Measurements from ENCODE around the gene FAM200B. TPM values are rescaled to one million over a fixed set of nuclear protein-coding genes. Genes with fewer than 3 reads are reported as not detected.
A peak's percentile ranks its signal among the peaks of the same experiment; 100 is the strongest.

FAM200B gene
- total RNA-seq = 10 to 100 TPM; 30.4 to 36.8 TPM
- long read RNA-seq, donor 1, full-length matches to known transcripts = 8 of 10 reads
- long read RNA-seq, donor 1, partial matches to known transcripts = 0 of 10 reads
- long read RNA-seq, donor 1, other reads (novel, unspliced or antisense) = 2 of 10 reads
- long read RNA-seq, donor 2, full-length matches to known transcripts = 6 of 7 reads
- long read RNA-seq, donor 2, partial matches to known transcripts = 0 of 7 reads
- long read RNA-seq, donor 2, other reads (novel, unspliced or antisense) = 1 of 7 reads

DNA sequence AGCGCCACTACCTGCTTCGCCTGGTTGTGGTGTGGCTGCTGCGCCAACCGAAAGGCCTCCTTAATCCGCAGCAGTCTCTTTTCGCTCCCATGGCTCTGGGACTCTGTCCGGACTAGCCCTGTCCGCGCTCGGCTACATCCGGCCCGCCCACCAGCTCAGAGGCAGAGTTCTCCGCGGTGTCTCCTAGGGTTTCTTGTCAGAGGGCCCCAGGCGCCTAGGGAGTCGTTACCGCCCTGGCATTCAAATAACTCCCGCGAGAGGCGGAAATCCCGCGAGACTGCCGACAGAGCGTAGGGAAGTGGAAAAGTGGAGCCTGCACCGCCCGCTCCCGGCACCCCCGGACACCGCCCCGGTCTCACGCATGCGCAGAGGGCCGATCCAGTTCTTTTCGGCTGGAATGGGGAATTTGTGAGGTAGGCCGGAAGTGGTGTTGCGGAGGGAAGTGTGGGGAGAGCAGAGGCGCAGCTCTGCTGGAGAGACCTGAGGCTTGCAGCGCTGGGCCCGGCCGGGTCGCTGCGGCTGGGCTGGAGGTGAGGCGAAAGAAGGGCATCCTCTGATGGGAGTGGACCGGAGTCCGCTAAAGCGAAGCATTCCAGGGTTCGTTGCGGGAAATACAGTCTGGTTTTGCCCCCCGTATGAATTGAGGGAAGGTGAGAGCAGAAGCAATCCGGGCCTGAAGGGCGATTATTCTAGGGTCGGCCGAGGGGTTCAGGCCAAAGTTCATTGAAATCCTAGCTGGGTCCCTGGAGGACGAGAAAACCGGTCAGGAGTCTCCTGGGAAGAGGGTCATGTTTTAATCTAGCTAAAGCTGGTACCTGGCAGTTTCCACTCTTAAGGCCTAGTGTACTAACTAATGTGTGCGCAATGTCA, at the start of gene FAM200B:
Gene FAM200B, plus strand, starts transcription at position 456 of the 870 bp plus-strand sequence. CDS start 5,151 bp downstream, outside the sequence.
- peak; percentile 100 for DNase-seq (ENCODE audit: low spot score)
- intact Hi-C loops (cut with DNase I) = loop anchor here in 1 of 2 donors (2.0 kb wide), 1 partner anchor 77 kb away; no protein-coding TSS in a partner anchor

DNA sequence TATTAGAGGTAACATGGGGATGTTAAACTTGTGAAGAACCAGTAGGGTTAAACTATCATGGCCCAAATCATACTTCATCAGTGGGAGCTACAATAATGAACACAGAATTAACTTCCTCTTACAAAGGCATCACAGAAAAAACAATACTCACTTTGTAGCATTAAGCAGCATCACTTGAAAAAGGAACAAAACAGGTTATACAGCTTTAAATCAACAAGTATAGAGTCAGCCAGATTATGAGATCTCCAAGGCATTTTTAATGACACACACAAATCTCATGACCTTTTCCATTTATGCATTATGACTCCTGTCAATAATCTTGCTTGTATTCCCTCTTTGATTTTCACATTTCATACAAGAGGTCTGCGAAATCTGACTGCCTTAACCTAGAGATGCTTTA, 44.8 kb upstream of the FAM200B start:
- intact Hi-C loops (cut with DNase I) = no loop called here
- DNase-seq (ENCODE audit: low spot score) = no peak

DNA sequence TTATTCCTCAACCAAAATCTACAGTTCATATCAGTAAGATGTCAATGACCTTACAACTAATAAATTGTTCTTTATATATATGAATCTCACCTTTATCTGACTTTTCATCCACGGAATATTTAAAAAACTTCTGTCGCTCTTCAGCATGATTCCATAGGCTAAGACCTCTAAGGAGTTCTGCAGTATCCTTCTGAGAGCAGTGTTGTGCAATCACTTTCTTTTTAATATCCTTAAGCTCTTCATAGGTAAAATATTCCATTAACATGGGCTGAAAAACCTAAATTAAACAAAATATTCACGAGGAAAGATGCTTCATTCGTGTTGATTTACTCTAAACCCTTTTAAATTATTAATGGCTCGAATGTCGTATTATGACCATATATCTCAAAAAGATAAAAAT, 43.2 kb upstream of the FAM200B start:
- DNase-seq (ENCODE audit: low spot score) = no peak
- intact Hi-C loops (cut with DNase I) = no loop called here

DNA sequence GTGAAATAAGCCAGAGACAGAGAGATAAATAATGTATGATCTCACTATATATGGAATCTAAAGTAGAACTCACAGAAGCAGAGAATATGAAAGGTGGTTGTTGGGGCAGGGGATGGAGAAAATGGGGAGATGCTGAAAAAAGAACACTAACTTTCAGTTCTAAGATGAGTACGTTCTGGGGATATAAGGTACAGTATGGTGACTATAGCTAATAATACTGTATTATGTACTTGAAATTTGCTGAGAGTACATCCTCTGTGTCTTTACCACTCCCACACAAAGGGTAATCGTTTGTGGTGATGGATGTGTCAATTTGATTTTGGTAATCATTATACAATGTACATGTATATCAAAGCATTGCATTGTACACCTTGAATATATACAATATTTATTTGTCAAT, 33.0 kb upstream of the FAM200B start:
- intact Hi-C loops (cut with DNase I) = no loop called here
- no peak for DNase-seq (ENCODE audit: low spot score)

DNA sequence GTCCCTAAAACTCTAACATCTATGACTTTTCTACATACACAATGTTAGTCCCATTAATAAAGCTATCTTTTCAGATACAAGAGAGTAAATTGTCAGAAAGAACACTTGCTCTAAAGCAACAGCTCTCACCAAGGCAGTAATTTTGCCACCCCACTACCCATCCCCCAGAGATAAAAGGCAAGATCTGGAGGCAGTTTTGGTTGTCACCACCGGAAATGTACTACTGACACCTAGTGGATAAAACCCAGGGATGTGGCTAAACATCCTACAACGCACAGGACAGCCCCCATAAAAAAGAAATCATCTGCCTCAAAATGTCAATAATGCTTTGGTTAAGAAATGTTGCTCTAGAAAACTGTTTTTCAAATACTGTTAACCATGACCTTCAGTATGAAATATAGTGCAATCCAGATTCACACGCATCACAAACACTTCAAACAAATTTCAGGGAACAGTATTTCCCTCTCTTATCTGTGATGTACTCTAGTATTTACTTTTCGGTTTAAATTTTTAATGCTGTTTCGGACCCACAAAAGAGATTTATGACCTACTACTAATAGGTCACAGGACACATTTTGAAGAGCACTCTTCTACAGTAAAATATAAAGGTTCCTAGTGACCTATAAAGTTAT, 31.6 kb upstream of the FAM200B start:
- no peak for DNase-seq (ENCODE audit: low spot score)
- intact Hi-C loops (cut with DNase I) = loop anchor here in 1 of 2 donors (2.0 kb wide), 1 partner anchor 171 kb away; no protein-coding TSS in a partner anchor

DNA sequence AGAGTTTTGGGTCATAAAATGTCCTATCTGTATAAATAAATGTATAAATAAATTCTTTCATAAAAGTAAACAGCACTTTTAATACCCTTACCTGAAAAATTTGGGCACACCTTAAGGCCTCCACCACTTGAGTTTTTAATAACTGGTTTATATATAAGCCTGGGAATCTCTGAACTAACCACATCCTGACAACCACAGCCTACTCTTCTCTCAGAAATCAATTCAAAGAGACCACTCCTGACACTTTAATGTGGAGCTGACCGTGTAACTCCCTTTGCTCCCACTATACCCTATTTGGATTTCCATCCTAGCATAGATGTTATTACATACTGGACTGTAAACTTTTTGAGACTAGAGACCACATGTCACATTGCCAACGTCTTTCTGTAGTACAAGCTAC, 30.0 kb upstream of the FAM200B start:
- DNase-seq (ENCODE audit: low spot score) = no peak
- intact Hi-C loops (cut with DNase I) = loop anchor here in 1 of 2 donors (2.0 kb wide), 1 partner anchor 173 kb away; no protein-coding TSS in a partner anchor

DNA sequence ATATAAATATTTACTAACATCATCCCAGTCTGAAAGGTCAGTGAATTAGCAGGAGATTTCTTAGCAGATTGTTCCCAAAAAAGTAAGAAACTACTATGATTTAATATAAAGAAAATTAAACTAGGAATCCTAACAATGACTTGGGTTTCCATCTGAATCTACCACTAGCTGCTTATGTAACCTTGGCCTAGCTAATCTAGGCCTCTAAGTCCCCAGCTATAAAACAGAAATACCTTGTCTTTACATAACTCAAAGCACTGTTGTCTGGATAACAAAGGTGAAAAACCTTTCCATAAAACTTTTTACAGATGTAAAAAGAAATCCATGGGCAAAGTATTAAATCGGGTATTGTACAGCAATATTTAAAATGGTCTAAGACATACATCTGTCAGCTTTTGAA, 29.4 kb upstream of the FAM200B start:
- intact Hi-C loops (cut with DNase I) = no loop called here

DNA sequence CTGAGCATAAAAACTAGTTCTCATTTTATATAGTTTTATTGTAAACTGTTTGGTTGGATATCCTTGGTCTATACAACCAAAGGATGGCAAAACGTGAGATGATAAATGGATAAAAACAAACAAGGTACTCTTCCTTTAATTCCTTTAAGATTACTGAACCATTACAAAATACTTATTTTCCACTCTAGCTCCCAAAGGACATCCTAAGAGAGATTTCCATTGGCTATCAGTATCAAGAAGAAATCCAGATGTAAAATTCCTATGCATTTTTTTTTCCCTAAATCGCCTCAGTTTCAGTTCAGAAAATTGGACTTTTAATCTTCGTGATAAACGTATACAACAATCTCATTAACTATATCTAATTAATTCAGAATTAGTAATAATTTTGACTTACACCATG, 28.8 kb upstream of the FAM200B start:
- intact Hi-C loops (cut with DNase I) = no loop called here
- no peak for DNase-seq (ENCODE audit: low spot score)

More for the DNA sequence above, 29.4 kb upstream of the FAM200B start:
- no peak for DNase-seq (ENCODE audit: low spot score)

DNA sequence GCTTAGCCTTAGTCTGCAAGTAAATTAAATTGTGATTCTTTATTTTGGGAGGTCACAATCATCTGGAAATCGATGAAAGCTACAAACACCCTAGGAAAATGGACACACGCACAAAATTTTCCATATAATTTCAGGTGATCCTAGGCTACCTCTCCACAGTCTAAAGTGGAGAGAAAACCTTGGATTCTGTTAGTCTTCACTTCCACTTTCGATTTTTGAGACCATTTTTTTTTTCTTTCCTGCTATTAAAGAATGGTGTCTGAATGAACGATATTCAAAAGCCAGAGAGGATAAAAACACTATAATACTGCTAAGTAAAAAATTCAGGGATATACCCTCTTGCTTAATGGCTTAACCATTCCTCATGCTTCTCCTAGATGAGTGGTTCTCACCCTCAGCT, 28.2 kb upstream of the FAM200B start:
- intact Hi-C loops (cut with DNase I) = no loop called here

DNA sequence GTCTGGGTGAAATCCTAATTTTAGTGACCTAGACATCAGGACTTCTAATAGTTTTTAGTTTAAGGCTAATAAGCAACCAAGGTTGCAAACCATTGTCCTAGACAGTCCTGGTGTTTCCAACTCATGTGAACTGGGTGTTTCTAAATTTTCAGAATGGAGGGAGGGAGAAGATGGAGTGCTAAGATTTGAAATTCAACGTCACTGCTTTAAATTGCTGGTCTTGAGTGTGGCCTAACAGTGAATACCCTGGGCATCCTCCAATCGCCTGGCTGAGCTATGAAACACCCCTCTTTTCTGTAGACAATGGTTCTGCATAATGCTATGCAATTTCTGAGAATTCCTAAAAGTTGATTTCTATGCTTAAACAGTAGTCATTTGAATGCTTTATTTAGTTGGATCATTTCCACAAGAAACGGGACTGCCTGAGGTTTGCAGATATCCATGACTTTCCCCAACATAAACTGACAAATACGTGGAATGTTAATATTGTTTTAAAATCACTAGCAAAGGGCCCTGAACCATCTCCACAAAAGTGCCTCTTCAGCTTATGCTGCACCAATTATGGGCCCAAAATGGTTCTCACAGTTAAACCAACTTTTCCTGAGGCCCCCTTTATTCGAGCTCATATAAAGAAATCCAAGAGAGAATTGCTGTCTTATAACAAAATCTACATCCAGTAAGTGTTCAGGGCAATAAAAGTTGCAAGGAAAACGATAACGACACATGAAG, 27.6 kb upstream of the FAM200B start:
- DNase-seq (ENCODE audit: low spot score) = no peak
- intact Hi-C loops (cut with DNase I) = no loop called here

More for the DNA sequence above, 28.2 kb upstream of the FAM200B start:
- DNase-seq (ENCODE audit: low spot score) = no peak

DNA sequence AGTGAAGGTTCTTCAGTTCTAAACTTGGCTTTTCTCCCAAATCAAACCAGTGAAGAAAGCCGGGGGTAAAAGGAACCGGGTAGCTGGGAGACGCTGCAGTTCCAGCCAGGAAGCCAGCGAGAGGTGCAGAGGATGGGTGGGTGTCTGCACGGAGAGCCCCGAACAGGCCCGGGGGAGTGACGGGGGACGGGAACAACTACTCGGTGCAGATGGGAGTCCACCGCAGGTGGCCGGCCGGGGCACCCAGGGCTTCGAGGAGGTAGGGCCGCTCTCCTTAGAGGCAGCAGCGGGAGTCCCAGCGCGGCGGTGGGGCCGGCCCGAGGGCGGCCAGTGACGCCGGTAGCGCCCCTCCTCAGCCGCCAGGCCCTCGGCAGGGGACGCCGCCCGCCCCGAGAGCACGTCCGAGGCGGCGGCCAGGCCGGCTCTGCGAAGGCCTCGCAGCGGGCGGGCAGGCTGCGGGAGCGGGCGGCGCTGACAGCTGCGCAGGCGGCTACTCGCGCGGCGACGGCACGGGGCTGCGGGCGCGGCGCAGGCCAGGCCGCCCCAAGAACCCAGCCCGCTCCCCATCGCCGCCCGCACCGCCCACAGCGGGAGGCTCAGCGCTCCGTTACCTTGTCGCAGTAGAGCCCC, 26.9 kb upstream of the FAM200B start:
- intact Hi-C loops (cut with DNase I) = no loop called here
- peak; percentile 86 for DNase-seq (ENCODE audit: low spot score)

DNA sequence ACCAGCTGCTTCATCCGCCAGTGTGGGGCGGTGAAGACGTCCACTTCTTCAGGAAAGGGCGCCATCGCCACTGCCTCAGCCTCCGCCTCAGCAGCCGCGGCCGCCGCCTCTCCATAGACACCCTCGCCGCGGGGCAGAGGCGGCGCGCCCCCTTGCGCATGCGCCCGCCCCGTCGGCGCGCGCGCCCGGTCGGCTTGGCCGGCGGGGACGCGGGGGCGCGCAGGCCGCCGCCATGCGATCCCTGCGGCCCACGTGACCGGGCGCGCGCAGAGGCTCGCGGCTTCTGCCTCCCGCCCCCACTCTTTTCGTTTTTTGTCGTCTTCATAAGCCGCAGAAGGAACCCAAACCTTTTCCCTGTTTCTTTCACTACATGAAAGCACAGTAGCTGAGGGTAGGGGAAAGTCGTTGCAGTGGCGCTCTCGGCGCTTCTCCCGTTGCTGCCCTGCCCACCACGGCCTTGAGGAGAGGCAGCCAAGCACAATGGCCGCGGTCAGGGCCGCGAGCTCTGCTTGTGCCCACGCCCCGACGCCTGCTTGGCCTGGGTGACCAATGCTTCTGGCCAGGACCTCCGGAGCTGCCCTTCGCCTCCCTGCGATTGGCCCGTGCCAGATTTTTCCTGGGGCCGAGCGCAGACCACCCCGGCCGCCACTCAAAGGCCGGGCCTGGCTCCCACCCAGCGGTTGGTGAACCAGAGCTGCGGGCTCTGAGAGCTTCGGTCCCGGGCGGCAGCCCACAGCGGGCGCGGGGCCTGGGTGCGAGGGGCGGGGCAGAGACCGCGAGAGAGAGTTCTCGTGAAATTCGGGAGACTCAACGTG, 26.2 kb upstream of the FAM200B start, which contains the start of gene FBXL5:
Gene FBXL5, minus strand, starts transcription at position 135 of the 815 bp plus-strand sequence. Its CDS starts 70 bp downstream, at position 65.
- intact Hi-C loops (cut with DNase I) = no loop called here
- peak; percentile 92 for DNase-seq (ENCODE audit: low spot score)

DNA sequence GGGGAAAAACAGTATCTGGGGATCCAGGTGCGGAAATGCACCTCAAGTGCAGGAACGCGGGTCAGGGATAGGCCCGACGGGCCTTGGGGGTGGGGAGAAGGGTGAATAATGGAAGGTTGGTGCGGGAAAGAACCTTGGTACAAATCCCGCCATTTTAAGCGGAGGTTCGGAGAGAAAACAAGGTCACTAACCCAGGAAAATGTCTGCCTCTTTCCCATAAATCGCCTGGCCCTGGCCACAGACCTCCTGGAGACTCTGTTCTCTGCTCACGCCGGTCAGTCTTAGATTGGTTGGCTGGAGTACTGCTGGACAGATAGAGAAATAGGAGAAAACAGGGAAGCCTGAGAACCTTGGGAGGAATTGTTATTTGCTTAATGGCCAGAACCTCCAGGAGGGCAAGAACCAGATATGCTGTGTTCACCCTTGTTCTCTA, 25.6 kb upstream of the FAM200B start:
- no peak for DNase-seq (ENCODE audit: low spot score)

DNA sequence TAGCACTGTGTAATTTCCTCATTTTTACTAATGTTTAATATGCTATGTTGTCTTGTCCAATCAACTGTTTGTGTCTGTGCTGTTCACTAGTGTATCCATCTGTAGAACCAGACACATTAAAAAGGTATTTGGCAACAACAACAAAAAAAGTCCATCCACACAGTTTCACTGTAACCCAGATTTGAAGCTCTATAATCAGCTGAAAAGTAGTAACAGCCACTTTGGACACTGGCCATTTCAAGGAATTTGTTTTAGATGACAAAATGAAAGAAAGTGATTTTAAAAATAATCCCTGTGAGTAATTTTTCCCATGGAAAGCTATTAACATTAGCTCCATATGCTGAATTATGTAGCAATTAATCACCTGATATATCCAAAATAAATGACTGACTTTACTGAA, 24.3 kb upstream of the FAM200B start:
- DNase-seq (ENCODE audit: low spot score) = no peak
- intact Hi-C loops (cut with DNase I) = no loop called here

More for the DNA sequence above, 25.6 kb upstream of the FAM200B start:
- intact Hi-C loops (cut with DNase I) = no loop called here

DNA sequence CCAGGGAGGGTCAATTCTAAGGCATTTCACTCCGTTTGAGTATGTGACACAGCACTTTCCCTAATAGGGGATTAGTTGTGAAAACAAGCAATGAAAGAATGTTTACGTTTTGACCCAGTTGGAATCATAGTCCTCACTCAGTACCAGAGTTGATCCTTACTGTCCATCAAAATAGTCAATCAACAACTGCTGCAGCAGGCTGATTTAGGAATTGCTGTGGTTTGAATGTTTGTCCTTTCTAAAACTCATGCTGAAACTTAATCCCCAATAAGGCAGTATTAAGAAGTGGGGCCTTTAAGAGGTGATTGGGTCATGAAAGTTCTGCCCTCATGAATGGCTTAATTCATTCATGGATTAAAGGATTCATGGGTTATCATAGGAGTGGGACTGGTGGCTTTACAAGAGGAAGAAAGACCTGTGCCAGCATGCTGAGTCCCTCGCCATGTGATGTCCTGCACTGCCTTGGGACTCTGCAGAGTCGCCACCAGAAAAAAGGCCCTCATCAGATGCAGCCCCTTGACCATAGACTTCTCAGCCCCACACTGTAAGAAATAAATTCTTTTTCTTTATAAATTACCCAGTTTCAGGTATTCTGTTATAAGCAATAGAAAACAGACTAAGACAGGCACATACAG, 23.4 kb upstream of the FAM200B start:
- intact Hi-C loops (cut with DNase I) = no loop called here
- no peak for DNase-seq (ENCODE audit: low spot score)

DNA sequence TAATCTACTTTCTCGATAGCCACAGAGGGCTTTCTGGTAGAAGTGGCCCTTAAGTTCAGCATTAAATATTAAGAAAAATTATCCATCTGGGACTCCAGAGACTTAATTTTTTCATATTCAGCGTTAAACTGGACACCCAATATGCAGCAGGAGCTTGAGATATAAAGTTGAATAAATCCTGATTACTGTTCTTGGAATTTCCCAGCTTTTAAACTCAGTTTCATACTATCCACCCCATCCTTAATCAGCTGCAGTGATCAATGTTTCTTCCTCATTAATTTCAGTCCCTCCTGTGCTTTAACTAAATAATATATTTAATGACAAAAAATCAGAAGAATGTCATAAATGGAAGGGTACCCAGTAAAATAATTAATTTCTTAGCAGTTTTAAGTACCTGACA, 22.8 kb upstream of the FAM200B start:
- no peak for DNase-seq (ENCODE audit: low spot score)
- intact Hi-C loops (cut with DNase I) = no loop called here

DNA sequence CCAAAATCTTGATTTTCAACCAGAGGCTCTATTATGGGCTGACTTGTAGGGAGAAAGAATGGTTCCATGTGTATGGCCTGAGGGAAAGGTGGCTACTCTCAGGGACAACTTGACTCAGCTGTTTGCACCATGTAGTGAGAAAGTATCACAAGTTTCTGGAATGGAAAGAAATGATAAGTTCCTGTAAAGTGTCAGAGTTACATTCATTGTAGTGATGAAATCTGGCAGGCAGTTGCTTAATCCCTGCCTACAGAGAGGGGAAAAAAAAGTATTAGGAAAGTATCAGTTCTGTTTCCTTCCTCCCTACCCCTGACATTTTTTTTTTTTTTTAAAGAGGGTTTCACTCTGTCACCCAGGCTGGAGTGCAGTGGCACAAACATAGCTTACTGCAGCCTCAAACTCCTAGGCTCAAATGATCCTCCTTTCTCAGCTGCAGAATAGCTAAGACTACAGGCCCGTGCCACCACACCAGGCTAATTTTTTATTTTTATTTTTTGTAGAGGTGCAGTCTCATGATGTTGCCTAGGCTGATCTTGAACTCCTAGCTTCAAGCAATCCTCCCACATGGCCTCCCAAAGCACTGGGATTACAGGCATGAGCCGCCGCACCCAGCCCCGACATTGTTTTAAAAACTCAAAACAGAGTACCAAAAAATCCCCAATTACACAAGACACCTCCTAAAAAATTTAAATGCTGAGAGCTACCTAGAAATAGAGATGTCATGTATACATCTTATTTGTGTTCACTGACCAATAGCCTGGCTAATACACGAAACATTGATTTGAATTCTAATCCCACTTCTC, 21.7 kb upstream of the FAM200B start:
- DNase-seq (ENCODE audit: low spot score) = no peak
- intact Hi-C loops (cut with DNase I) = no loop called here

Data from posterior vena cava (tissue), 2 donors.